Measurements from ENCODE around the gene CHMP4B. TPM values are rescaled to one million over a fixed set of nuclear protein-coding genes. Genes with fewer than 3 reads are reported as not detected.
A peak's percentile ranks its signal among the peaks of the same experiment; 100 is the strongest.

Gene CHMP4B
- total RNA-seq, 1 experiment from 2014 or later, result 87.5 TPM

DNA sequence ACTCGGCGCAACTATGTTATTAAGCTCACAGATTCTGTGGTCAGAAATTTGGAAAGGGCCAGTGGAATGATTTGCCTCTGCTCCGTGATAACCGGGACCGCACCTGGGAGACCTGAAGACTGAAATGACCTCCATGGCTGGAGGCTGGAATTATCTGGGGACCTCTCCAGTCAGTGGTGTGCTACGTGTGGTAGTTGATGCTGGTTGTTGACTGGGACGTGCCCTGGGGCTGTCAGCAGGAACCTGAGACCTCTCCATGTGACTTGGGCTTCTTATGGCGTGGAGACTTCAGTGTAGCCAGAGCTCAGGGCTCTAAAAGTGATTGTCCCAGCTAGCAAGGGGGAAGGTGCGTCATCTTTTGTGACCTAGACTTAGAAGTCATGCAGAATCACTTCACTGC lies 50.3 kb downstream of the CHMP4B start:
- TF ChIP-seq, protein P1, sequence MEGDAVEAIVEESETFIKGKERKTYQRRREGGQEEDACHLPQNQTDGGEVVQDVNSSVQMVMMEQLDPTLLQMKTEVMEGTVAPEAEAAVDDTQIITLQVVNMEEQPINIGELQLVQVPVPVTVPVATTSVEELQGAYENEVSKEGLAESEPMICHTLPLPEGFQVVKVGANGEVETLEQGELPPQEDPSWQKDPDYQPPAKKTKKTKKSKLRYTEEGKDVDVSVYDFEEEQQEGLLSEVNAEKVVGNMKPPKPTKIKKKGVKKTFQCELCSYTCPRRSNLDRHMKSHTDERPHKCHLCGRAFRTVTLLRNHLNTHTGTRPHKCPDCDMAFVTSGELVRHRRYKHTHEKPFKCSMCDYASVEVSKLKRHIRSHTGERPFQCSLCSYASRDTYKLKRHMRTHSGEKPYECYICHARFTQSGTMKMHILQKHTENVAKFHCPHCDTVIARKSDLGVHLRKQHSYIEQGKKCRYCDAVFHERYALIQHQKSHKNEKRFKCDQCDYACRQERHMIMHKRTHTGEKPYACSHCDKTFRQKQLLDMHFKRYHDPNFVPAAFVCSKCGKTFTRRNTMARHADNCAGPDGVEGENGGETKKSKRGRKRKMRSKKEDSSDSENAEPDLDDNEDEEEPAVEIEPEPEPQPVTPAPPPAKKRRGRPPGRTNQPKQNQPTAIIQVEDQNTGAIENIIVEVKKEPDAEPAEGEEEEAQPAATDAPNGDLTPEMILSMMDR (IDR thresholded peaks at IDR 0.05), result no peak
- TF ChIP-seq POLR2AphosphoS5 (IDR thresholded peaks at IDR 0.05; ENCODE audit: low read depth, low read length) (no peak), SIN3A (IDR thresholded peaks at IDR 0.05; ENCODE audit: borderline replicate concordance, insufficient read depth, low read depth, low read length) (no peak), TCF7L2 (IDR thresholded peaks at IDR 0.05; ENCODE audit: low read depth, low read length) (no peak)
- TF ChIP-seq, protein P2, sequence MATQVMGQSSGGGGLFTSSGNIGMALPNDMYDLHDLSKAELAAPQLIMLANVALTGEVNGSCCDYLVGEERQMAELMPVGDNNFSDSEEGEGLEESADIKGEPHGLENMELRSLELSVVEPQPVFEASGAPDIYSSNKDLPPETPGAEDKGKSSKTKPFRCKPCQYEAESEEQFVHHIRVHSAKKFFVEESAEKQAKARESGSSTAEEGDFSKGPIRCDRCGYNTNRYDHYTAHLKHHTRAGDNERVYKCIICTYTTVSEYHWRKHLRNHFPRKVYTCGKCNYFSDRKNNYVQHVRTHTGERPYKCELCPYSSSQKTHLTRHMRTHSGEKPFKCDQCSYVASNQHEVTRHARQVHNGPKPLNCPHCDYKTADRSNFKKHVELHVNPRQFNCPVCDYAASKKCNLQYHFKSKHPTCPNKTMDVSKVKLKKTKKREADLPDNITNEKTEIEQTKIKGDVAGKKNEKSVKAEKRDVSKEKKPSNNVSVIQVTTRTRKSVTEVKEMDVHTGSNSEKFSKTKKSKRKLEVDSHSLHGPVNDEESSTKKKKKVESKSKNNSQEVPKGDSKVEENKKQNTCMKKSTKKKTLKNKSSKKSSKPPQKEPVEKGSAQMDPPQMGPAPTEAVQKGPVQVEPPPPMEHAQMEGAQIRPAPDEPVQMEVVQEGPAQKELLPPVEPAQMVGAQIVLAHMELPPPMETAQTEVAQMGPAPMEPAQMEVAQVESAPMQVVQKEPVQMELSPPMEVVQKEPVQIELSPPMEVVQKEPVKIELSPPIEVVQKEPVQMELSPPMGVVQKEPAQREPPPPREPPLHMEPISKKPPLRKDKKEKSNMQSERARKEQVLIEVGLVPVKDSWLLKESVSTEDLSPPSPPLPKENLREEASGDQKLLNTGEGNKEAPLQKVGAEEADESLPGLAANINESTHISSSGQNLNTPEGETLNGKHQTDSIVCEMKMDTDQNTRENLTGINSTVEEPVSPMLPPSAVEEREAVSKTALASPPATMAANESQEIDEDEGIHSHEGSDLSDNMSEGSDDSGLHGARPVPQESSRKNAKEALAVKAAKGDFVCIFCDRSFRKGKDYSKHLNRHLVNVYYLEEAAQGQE (IDR thresholded peaks at IDR 0.05; ENCODE audit: insufficient read depth in 1 of 2, low read depth in 2 of 2, low read length in 1 of 2), result no peak
- intact Hi-C loops (cut with micrococcal nuclease; ENCODE audit: unreplicated experiment), result loop anchor here (5.0 kb wide), 1 partner anchor 221 kb away; no protein-coding TSS in a partner anchor
- peaks cover 28% of the 10 kb centered on the region for H3K4me1 ChIP-seq (ENCODE audit: control insufficient read depth, insufficient read depth, low read length)
- in situ Hi-C loops (cut with HindIII; ENCODE audit: low pct_unique_long_range_greater_than_20kb, low sequenced_read_pairs), result no loop called here
- no peak overlapping the region for H3K4me3 ChIP-seq (ENCODE audit: low read depth in 2 of 2, low read length in 2 of 2)
- no TSS peak for BruUV-seq (replicated peaks)
- ChIA-PET POLR2A (no interaction called here), CTCF (interaction anchor here (1.0 kb wide), 1 partner anchor 131 kb away, joined by 6 read pairs; no protein-coding TSS in a partner anchor)
- no peak for ATAC-seq
- no peaks in the 10 kb centered on the region for H3K27me3 ChIP-seq (ENCODE audit: control insufficient read depth, insufficient read depth, low read length)
- H3K36me3 ChIP-seq (ENCODE audit: control insufficient read depth, insufficient read depth, low read length), result no peaks in the 10 kb centered on the region
- H3K9me3 ChIP-seq (ENCODE audit: control insufficient read depth, insufficient read depth, low read depth, low read length), result no peaks in the 10 kb centered on the region
- no peak overlapping the region for H3K27ac ChIP-seq (ENCODE audit: low read length)
- DNase-seq (ENCODE audit: low read depth, low spot score), result no peak

DNA sequence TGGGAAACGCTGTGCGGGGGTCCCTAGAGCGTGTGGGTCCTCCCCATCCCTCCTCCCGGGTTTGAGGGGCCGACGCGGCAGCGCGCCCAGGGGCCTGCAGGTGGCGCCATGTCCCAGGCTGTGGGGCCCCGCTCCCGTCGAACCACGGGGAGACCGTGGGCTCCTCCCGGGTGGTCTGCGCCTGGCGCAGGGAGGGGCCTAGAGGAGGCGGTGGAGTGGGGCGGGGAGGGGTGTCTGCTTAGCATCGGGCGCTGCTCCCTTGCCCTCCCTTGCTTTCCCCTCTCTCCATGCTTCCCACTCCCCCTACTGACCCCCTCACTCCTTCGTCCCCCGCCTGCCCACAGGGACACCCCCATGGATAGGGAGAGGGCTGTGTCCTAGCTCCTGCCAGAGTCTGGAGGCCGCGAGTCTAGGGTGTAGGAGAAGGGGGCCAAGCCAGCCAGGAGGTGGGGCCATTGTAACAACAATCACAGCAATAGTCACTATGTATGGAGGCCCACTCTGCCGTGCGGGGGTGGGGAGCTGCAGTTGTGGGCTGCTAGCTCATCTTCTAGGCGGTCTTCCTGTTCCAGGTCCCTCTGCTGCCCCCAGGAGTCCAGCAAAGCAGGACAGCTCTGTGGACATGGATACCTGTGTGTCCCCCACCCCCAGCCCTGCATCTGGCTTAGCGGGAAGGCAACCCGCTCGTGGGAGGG lies 51.7 kb downstream of the CHMP4B start:
- no peak for DNase-seq (ENCODE audit: low read depth, low spot score)
- intact Hi-C loops (cut with micrococcal nuclease; ENCODE audit: unreplicated experiment) (loop anchor here (5.0 kb wide), 1 partner anchor 219 kb away; no protein-coding TSS in a partner anchor), in situ Hi-C loops (cut with HindIII; ENCODE audit: low pct_unique_long_range_greater_than_20kb, low sequenced_read_pairs) (no loop called here)
- TF ChIP-seq, protein P1 (IDR thresholded peaks at IDR 0.05), result peak; percentile 94
- TF ChIP-seq, protein P2 (IDR thresholded peaks at IDR 0.05; ENCODE audit: insufficient read depth in 1 of 2, low read depth in 2 of 2, low read length in 1 of 2), result no peak
- no peak for TF ChIP-seq POLR2AphosphoS5 (IDR thresholded peaks at IDR 0.05; ENCODE audit: low read depth, low read length)
- TF ChIP-seq SIN3A (IDR thresholded peaks at IDR 0.05; ENCODE audit: borderline replicate concordance, insufficient read depth, low read depth, low read length), result no peak
- TF ChIP-seq TCF7L2 (IDR thresholded peaks at IDR 0.05; ENCODE audit: low read depth, low read length), result no peak
- peak; percentile 86 for ATAC-seq
- Histone ChIP-seq H3K4me3 (ENCODE audit: low read depth in 2 of 2, low read length in 2 of 2) (peak overlapping the region in 1 of 2 experiments; percentile 23; a peak in 1 of 4 replicates), H3K36me3 (ENCODE audit: control insufficient read depth, insufficient read depth, low read length) (no peaks in the 10 kb centered on the region), H3K27me3 (ENCODE audit: control insufficient read depth, insufficient read depth, low read length) (no peaks in the 10 kb centered on the region), H3K9me3 (ENCODE audit: control insufficient read depth, insufficient read depth, low read depth, low read length) (no peaks in the 10 kb centered on the region), H3K4me1 (ENCODE audit: control insufficient read depth, insufficient read depth, low read length) (peaks cover 28% of the 10 kb centered on the region), H3K27ac (ENCODE audit: low read length) (no peak overlapping the region)
- CTCF ChIA-PET, result interaction anchor here (0.6 to 1.6 kb wide), 6 partner anchors 11 to 250 kb away, joined by 3 to 8 read pairs (median 3); no protein-coding TSS in a partner anchor
- BruUV-seq (replicated peaks), result no TSS peak
- POLR2A ChIA-PET, result interaction anchor here (1.1 kb wide), 1 partner anchor 249 kb away, joined by 4 read pairs; the partner anchor contains the start of gene EIF2S2
